ENCODE results near the gene SIGLEC11.

GRCh38 chr19:49954092-49954829, 6.7 kb downstream of the SIGLEC11 start:
- no peak for TF ChIP-seq CTCF (IDR thresholded peaks at IDR 0.05)
- no peak for TF ChIP-seq POLR2A (IDR thresholded peaks at IDR 0.05)

Data from right lobe of liver (tissue), 4 donors.